Hepatocyte (in vitro differentiated cells): ENCODE measurements around the gene TYW3.

Source experiments
- EZH2 ChIP-seq: fragments of 200-600 bp; sonication (generic); IDR thresholded peaks from 2 replicates; pipeline ENCODE4 v1.6.1; 2016; ENCODE audit warnings: antibody characterized with exemption, mild to moderate bottlenecking, borderline replicate concordance
- TF ChIP-seq, protein P1 (sequence below): fragments of 200-600 bp; sonication (generic); IDR thresholded peaks from 2 replicates; pipeline ENCODE4 v1.5.1; 2016; ENCODE audit warnings: antibody characterized with exemption, mild to moderate bottlenecking; ENCODE audit not compliant: poor library complexity

DNA sequence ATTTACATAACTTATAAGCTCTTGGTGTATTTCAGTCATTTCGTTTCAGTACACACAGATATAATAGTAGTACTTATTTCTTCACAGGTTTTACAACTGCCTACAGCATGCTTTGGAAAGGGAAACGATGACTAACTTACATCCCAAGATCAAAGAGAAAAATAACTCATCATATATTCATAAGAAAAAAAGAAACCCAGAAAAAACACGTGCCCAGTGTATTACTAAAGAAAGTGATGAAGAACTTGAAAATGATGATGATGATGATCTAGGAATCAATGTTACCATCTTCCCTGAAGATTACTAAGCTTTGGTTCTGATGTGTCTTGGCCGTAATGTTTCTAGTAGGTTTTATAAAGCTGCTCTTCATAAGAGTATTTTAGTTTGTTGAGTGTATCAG, 30.9 kb downstream of the TYW3 start:
- TF ChIP-seq, protein P1, sequence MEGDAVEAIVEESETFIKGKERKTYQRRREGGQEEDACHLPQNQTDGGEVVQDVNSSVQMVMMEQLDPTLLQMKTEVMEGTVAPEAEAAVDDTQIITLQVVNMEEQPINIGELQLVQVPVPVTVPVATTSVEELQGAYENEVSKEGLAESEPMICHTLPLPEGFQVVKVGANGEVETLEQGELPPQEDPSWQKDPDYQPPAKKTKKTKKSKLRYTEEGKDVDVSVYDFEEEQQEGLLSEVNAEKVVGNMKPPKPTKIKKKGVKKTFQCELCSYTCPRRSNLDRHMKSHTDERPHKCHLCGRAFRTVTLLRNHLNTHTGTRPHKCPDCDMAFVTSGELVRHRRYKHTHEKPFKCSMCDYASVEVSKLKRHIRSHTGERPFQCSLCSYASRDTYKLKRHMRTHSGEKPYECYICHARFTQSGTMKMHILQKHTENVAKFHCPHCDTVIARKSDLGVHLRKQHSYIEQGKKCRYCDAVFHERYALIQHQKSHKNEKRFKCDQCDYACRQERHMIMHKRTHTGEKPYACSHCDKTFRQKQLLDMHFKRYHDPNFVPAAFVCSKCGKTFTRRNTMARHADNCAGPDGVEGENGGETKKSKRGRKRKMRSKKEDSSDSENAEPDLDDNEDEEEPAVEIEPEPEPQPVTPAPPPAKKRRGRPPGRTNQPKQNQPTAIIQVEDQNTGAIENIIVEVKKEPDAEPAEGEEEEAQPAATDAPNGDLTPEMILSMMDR: no peak
- no peak for TF ChIP-seq EZH2
